Fibroblast of skin of left biceps (primary cell): ENCODE data around the gene FLNC.

Source experiments
- DNase-seq, 2 experiments: peaks; one replicate each; pipeline ENCODE4 v3.0.0-alpha.2; 2013; ENCODE audit warnings: low read depth in 2 of 2

Gene FLNC, protein sequence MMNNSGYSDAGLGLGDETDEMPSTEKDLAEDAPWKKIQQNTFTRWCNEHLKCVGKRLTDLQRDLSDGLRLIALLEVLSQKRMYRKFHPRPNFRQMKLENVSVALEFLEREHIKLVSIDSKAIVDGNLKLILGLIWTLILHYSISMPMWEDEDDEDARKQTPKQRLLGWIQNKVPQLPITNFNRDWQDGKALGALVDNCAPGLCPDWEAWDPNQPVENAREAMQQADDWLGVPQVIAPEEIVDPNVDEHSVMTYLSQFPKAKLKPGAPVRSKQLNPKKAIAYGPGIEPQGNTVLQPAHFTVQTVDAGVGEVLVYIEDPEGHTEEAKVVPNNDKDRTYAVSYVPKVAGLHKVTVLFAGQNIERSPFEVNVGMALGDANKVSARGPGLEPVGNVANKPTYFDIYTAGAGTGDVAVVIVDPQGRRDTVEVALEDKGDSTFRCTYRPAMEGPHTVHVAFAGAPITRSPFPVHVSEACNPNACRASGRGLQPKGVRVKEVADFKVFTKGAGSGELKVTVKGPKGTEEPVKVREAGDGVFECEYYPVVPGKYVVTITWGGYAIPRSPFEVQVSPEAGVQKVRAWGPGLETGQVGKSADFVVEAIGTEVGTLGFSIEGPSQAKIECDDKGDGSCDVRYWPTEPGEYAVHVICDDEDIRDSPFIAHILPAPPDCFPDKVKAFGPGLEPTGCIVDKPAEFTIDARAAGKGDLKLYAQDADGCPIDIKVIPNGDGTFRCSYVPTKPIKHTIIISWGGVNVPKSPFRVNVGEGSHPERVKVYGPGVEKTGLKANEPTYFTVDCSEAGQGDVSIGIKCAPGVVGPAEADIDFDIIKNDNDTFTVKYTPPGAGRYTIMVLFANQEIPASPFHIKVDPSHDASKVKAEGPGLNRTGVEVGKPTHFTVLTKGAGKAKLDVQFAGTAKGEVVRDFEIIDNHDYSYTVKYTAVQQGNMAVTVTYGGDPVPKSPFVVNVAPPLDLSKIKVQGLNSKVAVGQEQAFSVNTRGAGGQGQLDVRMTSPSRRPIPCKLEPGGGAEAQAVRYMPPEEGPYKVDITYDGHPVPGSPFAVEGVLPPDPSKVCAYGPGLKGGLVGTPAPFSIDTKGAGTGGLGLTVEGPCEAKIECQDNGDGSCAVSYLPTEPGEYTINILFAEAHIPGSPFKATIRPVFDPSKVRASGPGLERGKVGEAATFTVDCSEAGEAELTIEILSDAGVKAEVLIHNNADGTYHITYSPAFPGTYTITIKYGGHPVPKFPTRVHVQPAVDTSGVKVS (N-terminal part only)

DNA sequence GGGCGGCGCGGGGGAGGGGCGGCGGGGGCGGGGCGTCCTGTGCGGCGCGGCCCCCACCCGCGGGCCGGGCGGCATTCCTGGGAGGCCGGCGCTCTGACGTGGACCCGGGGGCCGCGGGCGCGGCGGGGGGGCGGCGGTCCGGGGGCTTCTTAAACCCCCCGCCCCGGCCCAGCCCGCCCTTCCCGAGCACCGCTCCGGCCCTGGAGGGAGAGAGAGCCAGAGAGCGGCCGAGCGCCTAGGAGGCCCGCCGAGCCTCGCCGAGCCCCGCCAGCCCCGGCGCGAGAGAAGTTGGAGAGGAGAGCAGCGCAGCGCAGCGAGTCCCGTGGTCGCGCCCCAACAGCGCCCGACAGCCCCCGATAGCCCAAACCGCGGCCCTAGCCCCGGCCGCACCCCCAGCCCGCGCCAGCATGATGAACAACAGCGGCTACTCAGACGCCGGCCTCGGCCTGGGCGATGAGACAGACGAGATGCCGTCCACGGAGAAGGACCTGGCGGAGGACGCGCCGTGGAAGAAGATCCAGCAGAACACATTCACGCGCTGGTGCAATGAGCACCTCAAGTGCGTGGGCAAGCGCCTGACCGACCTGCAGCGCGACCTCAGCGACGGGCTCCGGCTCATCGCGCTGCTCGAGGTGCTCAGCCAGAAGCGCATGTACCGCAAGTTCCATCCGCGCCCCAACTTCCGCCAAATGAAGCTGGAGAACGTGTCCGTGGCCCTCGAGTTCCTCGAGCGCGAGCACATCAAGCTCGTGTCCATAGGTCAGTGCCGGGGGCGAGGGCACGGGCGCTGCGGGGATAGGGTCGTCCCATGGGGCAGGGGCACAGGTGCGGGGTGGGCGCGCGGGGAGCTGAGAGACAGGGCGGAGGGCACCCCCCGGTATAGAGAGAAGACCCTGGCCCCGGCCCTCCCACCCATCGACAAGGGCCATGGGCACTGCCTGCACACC lies at the start of gene FLNC:
FLNC (plus strand) TSS at position 176 of the 947 bp plus-strand sequence; CDS start at position 408, 232 bp downstream.
- DNase-seq, result peak in 1 of 2 experiments; percentile 53

DNA sequence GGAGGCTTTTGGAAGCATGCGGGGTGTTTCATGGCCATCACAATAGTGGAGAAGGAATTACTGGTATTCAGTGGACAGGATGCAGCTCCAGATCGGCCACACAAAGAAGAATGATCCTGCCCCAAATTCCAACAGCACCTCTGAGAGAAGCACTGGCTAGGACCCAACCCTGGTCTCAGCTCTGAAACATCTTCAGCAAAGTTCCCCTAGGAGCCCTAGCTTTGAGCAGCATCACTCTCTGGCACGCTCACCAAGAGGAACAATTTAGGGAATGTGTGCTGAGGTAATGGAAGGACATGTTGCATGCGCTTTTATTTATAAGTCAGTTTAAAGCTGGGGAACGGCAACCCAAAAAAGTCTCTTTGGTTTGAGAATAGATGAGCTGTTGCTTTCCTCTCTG lies 49.1 kb upstream of the FLNC start:
- DNase-seq, result peak; percentile 76 to 77

DNA sequence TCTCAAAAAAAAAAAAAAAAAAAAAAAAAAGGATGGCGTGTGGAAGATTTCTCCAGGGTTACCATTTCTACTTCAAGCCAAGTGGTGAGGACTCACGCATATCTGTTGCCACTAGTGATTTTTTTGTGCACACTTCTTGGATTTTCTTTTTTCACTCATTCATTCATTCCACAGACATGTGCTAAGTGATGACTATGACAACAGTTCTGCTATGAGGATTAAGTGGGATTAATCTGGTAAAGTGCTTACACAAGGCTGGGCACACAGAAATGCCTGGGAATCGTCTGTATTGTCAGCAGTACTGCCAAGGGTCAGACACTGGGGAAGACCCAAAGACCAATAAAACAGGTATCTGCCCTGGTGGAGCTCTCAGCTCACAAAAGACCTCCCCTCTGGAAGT lies 48.4 kb upstream of the FLNC start:
- DNase-seq, result no peak

DNA sequence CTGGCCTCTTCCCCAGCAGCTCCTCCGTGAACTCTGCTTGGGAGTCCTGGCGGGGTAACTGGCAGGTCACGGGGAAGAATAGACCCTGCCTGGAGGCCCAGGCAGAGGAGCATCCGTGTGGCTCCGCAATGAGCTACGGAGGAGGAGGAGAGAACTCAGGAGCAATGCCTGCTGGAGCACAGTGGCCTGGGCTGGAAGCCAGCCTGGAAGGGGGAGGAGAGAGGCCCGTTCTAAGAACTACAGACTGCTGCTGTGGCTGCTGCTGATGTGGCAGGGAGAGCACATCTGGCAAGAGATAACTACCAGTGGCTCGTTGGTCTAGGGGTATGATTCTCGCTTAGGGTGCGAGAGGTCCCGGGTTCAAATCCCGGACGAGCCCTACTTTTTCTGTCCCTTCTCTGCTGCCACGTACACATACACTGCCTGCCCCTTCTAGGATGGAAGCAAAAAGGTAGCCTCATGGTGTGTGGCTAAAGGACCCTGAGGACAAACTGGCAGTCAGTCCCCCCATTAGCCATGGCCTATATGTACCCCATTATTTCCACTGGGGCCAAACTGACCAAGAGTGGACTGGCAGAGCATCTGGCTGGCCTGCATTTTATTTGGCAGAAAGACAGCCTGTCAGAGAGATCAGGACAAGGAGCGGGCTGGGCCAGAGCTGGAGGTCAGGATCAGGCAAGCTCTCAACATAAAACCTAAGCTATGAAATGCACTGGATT lies 46.9 kb upstream of the FLNC start:
- DNase-seq, result peak; percentile 85

GRCh38 chr7:128785738-128786137 lies 44.5 kb upstream of the FLNC start:
- no peak for DNase-seq

GRCh38 chr7:128788446-128789412 lies 41.5 kb upstream of the FLNC start:
- DNase-seq, result no peak

DNA sequence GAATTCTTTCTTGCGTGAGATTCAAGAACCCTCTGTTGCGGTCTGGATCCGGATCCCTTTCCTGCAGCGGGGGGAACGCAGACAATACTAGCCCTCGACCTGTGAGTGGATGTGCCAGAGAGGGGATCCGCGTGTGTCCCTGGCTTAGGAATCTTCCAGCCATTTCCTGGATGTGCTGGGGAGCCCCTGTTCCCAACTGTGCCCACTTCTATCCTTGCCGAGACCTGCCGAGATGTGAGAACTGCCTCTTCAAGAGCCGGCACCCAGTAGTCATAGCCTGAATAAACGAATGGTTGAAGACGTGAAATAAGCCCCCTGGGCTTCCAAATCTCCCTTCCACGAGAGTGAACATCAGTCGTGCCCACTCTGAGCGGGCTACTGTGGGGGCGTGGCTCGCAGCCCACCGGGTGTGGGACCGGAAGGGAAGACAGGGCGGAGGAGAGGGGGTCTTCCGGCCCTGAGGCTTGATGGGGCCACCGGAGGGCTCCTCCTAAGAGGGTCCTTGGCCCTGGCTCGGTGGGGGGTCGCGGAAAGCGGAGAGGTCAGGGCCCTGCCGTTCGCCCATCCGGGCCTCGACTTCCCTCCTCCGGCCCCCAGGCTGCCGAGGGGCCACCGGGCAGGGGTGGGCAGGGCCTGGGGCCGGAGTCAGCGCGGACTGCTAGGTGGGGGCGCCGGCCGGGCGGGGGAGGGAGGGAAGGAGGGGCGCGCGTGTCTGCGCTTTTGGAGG lies 39.7 kb upstream of the FLNC start:
- no peak for DNase-seq

- no peak for DNase-seq
These were observed 38.9 kb upstream of the FLNC start, which contains the start of gene CCDC136 for GRCh38 chr7:128791121-128791971. TSS of gene CCDC136 (plus strand) at chr7:128791968. CDS start at chr7:128792412, 444 bp downstream.

DNA sequence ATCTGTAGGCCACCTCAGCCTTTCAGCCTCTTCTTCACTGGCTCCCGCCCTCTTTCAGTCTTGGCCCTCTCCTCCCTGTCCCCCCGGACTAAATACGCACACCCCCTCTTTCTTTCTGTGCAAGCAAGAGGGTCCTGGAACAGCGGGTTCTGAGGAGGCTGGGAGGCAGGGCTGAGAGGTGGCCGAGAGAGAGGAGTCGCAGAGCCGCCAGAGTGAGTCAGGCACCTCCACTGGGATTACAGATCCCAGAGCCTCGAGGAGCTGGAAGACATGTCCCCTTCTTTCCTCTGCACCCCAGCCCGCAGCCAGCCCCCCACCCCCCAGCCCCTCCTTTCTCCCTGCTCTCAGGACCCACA lies 38.3 kb upstream of the FLNC start:
- DNase-seq, result no peak

DNA sequence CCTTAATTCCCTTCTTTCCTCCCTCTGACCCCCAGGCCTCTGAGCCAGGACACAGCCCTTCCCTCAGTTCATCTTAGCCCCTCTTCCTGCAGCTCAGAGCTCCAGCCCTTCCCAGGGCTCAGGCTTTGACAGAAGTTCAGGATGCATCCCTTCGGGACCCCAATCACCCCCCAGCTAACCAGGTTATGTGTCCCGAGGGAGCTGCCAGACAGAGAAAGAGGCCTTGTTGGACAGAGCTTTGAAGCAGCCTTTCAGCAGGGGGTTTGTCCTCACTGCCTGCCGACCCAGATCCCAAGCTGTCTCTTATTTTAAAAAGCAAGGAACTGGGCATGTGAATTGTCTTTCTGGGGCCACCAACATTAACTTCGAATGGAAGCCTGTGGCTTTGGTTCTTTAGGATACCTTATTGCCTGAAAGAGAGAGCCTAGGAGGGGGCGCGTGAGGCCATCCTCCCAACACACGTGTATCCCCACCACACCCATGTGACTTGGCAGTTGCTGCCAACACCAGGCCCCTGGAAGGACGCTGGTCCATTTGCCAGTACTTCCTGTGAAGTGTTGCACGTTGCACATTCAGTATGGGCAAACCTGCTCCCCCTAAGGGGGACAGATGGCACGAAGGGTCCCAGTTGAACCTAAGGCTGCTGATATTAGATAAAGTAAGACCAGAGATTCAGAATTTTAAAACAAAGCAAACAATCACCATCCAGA lies 37.6 kb upstream of the FLNC start:
- no peak for DNase-seq

DNA sequence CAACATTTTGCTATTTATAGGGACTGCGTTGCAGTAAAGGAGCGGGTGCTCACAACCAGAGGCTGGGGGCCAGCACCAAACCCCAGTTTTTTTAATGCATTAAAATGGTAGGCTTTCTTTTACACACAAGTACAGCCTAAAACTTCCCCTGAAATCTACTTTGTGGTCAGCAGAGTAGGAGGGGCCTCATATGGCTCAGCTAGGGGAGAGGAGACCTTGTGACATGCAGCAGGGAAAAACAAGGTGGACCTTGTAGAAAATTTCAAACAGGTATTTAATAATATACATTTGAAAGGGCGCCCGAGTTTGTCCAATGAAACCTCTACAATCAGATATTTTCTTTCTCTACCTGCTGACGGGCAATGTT lies 37.0 kb upstream of the FLNC start:
- no peak for DNase-seq

GRCh38 chr7:128794020-128794419 lies 36.2 kb upstream of the FLNC start:
- DNase-seq, result no peak

DNA sequence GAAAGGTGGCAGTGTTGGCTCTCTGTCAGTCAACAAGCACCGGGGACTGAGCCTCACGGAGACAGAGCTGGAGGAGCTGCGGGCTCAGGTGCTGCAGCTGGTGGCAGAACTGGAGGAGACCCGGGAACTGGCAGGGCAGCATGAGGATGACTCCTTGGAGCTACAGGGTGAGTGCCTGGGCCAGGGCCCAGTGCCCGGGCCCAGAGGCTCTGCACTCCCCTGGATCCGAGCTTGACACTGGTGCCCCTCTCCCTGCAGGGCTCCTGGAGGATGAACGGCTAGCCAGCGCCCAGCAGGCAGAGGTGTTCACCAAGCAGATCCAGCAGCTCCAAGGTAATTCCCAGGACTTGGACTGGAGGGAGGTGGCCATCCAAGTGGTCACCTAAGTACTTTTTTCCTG lies 35.8 kb upstream of the FLNC start:
- DNase-seq, result no peak

DNA sequence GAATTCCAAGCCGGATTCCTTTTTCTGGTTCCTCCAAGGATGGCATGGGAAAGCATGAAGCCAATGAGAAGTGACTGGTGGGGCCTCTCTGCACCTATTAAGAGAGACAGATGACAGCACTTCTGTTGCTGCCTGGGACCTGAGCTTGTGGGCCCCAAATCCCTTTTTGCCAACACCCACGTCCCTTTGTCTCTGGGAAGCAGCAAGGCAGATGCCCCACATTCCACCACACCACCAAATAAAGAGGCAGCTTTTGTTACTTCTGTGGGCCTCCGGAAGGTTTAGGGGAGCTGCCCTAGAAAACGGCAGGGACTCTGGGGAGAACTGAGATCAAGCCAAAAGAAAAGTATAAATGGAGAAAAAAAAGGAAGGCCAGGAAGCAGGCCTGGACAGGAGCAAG lies 35.1 kb upstream of the FLNC start:
- DNase-seq, result no peak

- DNase-seq, result peak; percentile 73 to 79
These were observed 33.9 kb upstream of the FLNC start for GRCh38 chr7:128796327-128796726.

DNA sequence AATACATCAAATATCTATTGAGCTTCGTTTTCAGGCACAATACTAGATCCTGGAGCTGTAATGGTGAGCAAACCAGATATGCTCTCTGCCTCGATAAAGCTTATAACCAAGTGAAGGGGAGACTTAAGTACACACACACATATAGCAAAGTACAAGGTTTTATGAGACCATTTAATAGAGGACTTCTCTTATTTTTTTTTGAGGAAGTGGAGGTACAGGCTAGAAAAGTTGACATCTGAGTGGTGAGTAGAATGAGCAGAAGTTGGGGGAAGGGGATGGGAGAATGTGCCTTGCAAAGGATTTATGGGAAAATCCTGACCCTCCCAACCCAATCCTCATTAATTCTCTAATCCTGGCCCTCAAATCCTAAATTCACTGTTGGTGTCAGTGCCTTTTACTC lies 30.8 kb upstream of the FLNC start:
- DNase-seq, result no peak

- DNase-seq, result no peak
These were observed 29.6 kb upstream of the FLNC start for GRCh38 chr7:128800567-128800966.
